ENCODE data around the gene CCDC88A. TPM values are rescaled to one million over a fixed set of nuclear protein-coding genes. Genes with fewer than 3 reads are reported as not detected.

The CCDC88A gene
- total RNA-seq, 1 donor from 2014 or later: 77.1 TPM

DNA sequence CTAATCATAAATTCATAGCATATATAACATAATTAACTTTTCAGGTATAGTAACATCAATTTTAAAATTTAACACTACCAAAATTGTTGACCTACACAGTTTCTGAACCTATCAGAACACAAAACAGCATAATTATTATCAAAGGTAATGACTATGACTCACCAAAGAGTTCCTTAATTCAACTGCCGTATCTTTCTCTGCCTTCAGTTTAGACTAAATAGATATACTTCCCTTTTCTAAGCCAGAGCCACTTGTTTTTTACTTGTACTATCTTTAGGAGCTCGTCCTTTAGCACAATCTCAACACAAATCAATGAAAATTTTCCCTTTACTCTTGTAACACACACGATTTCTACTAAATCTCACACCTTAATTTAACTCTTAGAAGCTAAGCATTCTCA lies 54.4 kb downstream of the CCDC88A start:
- H3K36me3 Mint-ChIP-seq (ENCODE audit: insufficient read depth): no peaks in the 10 kb centered on the region
- no peaks in the 10 kb centered on the region for H3K27me3 Mint-ChIP-seq
- no peak for DNase-seq (ENCODE audit: low spot score, unreplicated experiment)
- TF ChIP-seq, protein P1, sequence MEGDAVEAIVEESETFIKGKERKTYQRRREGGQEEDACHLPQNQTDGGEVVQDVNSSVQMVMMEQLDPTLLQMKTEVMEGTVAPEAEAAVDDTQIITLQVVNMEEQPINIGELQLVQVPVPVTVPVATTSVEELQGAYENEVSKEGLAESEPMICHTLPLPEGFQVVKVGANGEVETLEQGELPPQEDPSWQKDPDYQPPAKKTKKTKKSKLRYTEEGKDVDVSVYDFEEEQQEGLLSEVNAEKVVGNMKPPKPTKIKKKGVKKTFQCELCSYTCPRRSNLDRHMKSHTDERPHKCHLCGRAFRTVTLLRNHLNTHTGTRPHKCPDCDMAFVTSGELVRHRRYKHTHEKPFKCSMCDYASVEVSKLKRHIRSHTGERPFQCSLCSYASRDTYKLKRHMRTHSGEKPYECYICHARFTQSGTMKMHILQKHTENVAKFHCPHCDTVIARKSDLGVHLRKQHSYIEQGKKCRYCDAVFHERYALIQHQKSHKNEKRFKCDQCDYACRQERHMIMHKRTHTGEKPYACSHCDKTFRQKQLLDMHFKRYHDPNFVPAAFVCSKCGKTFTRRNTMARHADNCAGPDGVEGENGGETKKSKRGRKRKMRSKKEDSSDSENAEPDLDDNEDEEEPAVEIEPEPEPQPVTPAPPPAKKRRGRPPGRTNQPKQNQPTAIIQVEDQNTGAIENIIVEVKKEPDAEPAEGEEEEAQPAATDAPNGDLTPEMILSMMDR (IDR thresholded peaks at IDR 0.05; ENCODE audit: unreplicated experiment): no peak
- no peak overlapping the region for H3K27ac Mint-ChIP-seq
- H3K9me3 Mint-ChIP-seq (ENCODE audit: low read depth): no peaks in the 10 kb centered on the region
- no peak overlapping the region for H3K4me3 Mint-ChIP-seq (ENCODE audit: low read depth)
- no peaks in the 10 kb centered on the region for H3K4me1 Mint-ChIP-seq (ENCODE audit: low read depth)

DNA sequence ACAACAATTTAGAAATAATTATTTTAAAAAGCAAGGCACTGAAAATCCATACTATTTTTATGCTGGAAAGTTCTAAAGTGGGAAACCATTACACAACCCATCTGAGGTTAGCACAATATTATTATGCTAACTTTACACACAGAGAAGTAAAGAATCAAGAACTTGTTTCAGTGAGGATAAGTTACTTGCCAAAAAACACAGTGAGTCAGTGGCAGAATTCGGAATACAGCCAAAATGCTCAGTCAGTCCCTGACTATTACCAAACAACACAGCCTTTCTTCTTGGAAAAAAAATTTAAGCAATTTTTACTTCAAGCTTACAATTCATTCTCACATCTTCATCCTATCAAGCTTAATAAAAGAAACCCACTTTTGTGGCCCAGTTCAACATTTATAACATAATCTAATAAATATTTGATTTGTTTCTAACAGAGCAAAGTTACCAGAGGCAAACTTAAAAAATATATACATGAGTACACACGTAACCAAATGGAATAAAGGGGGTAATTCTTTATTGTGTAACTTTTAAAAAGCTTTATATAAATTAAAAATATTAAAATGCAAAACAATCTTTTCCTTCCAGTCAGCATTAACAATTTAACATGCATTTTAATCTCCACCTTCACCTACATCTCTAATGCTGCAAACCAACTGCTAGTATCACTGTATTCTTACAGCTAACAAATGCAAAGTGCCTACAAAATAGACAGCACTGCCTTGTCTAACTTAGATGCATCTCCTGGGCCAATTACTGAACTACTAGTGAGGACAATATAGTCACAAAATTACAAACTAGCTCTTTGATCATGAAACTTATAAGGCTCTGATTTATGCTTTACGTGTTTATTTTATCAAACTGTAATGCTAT lies 55.2 kb downstream of the CCDC88A start:
- TF ChIP-seq, protein P1 (IDR thresholded peaks at IDR 0.05; ENCODE audit: unreplicated experiment): no peak
- H3K36me3 Mint-ChIP-seq (ENCODE audit: insufficient read depth): no peaks in the 10 kb centered on the region
- H3K27me3 Mint-ChIP-seq: no peaks in the 10 kb centered on the region
- no peak overlapping the region for H3K4me3 Mint-ChIP-seq (ENCODE audit: low read depth)
- DNase-seq (ENCODE audit: low spot score, unreplicated experiment): no peak
- no peaks in the 10 kb centered on the region for H3K4me1 Mint-ChIP-seq (ENCODE audit: low read depth)
- H3K9me3 Mint-ChIP-seq (ENCODE audit: low read depth): no peaks in the 10 kb centered on the region
- H3K27ac Mint-ChIP-seq: no peak overlapping the region

DNA sequence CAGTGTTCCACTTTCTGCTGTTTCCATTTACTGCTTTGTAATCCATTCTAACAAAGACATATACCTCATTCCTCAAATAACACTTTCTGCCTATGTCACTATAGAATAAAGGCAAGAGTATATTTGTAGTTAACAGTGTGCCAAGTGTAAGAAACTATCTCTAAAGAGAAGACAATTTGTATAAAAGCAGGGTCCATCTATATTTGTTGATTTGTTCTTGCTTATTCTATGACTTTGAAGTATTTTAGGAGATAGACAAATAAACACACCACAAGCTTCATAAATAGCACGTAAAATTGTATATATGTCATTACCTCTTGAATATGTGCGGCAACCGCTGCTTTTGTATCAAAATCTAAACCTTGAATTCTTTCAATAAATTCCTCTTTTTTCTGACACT lies 56.0 kb downstream of the CCDC88A start:
- no peak for DNase-seq (ENCODE audit: low spot score, unreplicated experiment)
- H3K9me3 Mint-ChIP-seq (ENCODE audit: low read depth): no peaks in the 10 kb centered on the region
- no peaks in the 10 kb centered on the region for H3K4me1 Mint-ChIP-seq (ENCODE audit: low read depth)
- H3K27me3 Mint-ChIP-seq: no peaks in the 10 kb centered on the region
- H3K36me3 Mint-ChIP-seq (ENCODE audit: insufficient read depth): no peaks in the 10 kb centered on the region
- TF ChIP-seq, protein P1 (IDR thresholded peaks at IDR 0.05; ENCODE audit: unreplicated experiment): no peak
- no peak overlapping the region for H3K4me3 Mint-ChIP-seq (ENCODE audit: low read depth)
- H3K27ac Mint-ChIP-seq: no peak overlapping the region

DNA sequence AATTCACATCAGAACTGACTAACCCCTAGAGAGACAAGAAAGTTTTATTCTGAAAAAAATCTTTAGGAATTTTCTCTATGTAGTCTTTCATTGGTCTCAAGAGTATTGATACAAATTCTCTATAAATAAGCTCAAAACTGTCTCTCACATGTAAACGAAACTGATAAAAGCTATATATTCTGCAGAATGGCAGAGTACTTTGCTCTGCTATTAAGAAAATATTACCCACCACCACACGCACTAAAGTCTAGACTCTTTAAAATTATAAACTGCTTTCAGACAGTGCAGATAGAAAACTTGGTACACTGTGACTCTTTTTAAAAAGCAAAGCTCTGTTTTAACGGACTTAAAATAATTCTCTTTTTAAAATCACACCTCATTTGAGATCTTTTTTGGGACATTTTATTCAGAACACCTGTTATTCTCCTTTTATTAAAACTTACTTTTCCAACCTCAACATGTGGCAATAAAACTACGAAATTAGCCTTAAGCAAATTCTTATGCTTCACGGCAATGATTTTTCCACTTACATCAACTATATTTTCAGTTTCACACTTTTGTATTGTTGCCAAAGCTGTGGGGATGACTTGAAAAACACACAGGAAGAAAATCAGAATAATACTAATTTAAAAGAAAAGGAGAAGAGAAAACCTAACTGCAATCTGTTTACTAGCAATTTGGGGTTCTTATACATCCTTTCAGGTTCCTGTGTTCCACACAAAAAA lies 58.0 kb downstream of the CCDC88A start:
- TF ChIP-seq, protein P1 (IDR thresholded peaks at IDR 0.05; ENCODE audit: unreplicated experiment): no peak
- DNase-seq (ENCODE audit: low spot score, unreplicated experiment): no peak

DNA sequence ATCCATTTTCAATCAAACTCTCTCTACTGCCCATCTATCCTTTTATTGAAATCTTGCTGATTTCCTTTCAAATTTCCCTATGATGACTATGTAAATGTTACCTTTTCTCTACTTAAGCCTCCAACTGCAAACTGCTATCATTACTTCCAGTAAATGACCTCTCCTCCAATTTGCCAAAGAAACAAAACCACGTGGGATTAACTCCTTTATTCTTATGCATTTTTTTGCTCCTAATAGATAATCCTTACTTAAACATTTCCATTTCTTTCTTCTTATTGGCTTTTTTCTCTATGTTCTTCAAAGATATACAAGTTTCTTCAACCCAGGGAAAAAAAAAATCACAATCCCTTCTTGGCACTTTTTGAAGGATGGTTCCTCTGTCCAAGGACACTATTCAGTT lies 61.2 kb downstream of the CCDC88A start:
- H3K4me1 Mint-ChIP-seq (ENCODE audit: low read depth): no peaks in the 10 kb centered on the region
- H3K4me3 Mint-ChIP-seq (ENCODE audit: low read depth): no peak overlapping the region
- peaks cover 11% of the 10 kb centered on the region for H3K36me3 Mint-ChIP-seq (ENCODE audit: insufficient read depth)
- H3K27ac Mint-ChIP-seq: no peak overlapping the region
- no peaks in the 10 kb centered on the region for H3K27me3 Mint-ChIP-seq
- H3K9me3 Mint-ChIP-seq (ENCODE audit: low read depth): no peaks in the 10 kb centered on the region
- DNase-seq (ENCODE audit: low spot score, unreplicated experiment): no peak
- TF ChIP-seq, protein P1 (IDR thresholded peaks at IDR 0.05; ENCODE audit: unreplicated experiment): no peak

More for the DNA sequence above, 58.0 kb downstream of the CCDC88A start:
- Mint-ChIP-seq H3K9me3 (ENCODE audit: low read depth) (no peaks in the 10 kb centered on the region), H3K4me1 (ENCODE audit: low read depth) (no peaks in the 10 kb centered on the region), H3K27ac (no peak overlapping the region), H3K36me3 (ENCODE audit: insufficient read depth) (no peaks in the 10 kb centered on the region), H3K27me3 (no peaks in the 10 kb centered on the region), H3K4me3 (ENCODE audit: low read depth) (no peak overlapping the region)

Measured in progenitor cell of endocrine pancreas (in vitro differentiated cells).